ENCODE measurements around the gene KRTAP5-3.
"Not testable (repeated sequence)": the region's sequence is repeated elsewhere in the genome, so short reads cannot be mapped to it uniquely, and the experiment has no call there.

DNA sequence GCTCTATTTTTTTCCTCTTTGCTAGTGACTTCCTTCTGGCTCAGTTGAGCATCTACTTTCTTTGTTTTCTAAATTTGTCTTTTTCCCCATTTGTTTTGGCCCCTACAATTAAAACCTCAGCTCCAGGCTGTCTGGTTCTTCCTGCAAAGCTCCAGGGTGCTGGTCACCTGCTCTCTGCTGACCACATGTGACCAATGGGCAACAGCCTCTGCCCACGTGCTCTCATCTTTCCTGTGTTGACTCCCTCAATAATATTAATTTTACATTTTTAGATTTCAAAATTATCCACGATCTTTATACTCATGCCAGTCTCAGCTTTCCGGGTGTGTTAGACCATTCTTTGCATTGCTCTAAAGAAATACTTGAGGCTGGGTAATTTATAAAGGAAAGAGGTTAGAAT, 9.9 kb downstream of the KRTAP5-3 start:
- TF ChIP-seq, protein P1, sequence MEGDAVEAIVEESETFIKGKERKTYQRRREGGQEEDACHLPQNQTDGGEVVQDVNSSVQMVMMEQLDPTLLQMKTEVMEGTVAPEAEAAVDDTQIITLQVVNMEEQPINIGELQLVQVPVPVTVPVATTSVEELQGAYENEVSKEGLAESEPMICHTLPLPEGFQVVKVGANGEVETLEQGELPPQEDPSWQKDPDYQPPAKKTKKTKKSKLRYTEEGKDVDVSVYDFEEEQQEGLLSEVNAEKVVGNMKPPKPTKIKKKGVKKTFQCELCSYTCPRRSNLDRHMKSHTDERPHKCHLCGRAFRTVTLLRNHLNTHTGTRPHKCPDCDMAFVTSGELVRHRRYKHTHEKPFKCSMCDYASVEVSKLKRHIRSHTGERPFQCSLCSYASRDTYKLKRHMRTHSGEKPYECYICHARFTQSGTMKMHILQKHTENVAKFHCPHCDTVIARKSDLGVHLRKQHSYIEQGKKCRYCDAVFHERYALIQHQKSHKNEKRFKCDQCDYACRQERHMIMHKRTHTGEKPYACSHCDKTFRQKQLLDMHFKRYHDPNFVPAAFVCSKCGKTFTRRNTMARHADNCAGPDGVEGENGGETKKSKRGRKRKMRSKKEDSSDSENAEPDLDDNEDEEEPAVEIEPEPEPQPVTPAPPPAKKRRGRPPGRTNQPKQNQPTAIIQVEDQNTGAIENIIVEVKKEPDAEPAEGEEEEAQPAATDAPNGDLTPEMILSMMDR (IDR thresholded peaks at IDR 0.05): not testable (repeated sequence)
- TF ChIP-seq EZH2 (IDR thresholded peaks at IDR 0.05; ENCODE audit: borderline replicate concordance, insufficient read depth, low read depth, low read length, poor library complexity, severe bottlenecking): not testable (repeated sequence)
